ENCODE data around the gene CLIC3.

GRCh38 chr9:136960938-136961275 is 35.5 kb downstream of the CLIC3 start:
- TF ChIP-seq TOX (CRISPR knock-in tag; IDR thresholded peaks at IDR 0.05; ENCODE audit: borderline replicate concordance) = no peak
- TF ChIP-seq POU6F1 (CRISPR knock-in tag; IDR thresholded peaks at IDR 0.05; ENCODE audit: borderline replicate concordance, low read depth) = no peak
- TF ChIP-seq RARB (CRISPR knock-in tag; IDR thresholded peaks at IDR 0.05) = no peak
- TF ChIP-seq CSDC2 (CRISPR knock-in tag; IDR thresholded peaks at IDR 0.05) = no peak
- TF ChIP-seq CSRNP3 (CRISPR knock-in tag; IDR thresholded peaks at IDR 0.05) = no peak
- no peak for TF ChIP-seq ZNF70 (CRISPR knock-in tag; IDR thresholded peaks at IDR 0.05)
- no peak for TF ChIP-seq PATZ1 (CRISPR knock-in tag; IDR thresholded peaks at IDR 0.05; ENCODE audit: borderline replicate concordance)
- no peak for TF ChIP-seq CREB5 (CRISPR knock-in tag; IDR thresholded peaks at IDR 0.05; ENCODE audit: low read depth)
- no peak for TF ChIP-seq ZC3H10 (CRISPR knock-in tag; IDR thresholded peaks at IDR 0.05)
- TF ChIP-seq ZFP3 (CRISPR knock-in tag; IDR thresholded peaks at IDR 0.05) = no peak
- TF ChIP-seq ZFP30 (CRISPR knock-in tag; IDR thresholded peaks at IDR 0.05) = no peak
- TF ChIP-seq OSR1 (CRISPR knock-in tag; IDR thresholded peaks at IDR 0.05) = no peak
- no peak for TF ChIP-seq SNAI2 (CRISPR knock-in tag; IDR thresholded peaks at IDR 0.05)
